ENCODE data around the gene TRIM33.
"Not testable (repeated sequence)": the region's sequence is repeated elsewhere in the genome, so short reads cannot be mapped to it uniquely, and the experiment has no call there.

Gene TRIM33

DNA sequence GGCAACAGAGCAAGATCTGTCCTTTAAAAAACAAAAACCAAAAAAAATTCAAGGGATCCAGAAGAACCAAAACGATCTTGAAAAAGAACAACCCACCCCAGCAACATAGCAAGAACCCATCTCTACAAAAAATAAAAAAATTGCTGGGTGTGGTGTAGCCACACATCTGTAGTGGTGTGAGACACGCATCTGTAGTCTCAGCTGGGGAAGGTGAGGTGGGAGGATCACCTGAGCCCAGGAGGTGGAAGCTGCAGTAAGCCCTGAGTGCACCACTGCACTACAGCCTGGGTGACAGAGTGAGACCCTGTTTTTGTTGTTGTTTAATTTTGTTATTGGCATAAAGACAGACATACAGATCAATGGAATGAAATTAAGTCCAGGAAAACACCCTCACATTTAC lies 22.3 kb downstream of the TRIM33 start:
- H3K4me3 ChIP-seq (ENCODE audit: low read length) = no peak overlapping the region
- TF ChIP-seq, protein P1, sequence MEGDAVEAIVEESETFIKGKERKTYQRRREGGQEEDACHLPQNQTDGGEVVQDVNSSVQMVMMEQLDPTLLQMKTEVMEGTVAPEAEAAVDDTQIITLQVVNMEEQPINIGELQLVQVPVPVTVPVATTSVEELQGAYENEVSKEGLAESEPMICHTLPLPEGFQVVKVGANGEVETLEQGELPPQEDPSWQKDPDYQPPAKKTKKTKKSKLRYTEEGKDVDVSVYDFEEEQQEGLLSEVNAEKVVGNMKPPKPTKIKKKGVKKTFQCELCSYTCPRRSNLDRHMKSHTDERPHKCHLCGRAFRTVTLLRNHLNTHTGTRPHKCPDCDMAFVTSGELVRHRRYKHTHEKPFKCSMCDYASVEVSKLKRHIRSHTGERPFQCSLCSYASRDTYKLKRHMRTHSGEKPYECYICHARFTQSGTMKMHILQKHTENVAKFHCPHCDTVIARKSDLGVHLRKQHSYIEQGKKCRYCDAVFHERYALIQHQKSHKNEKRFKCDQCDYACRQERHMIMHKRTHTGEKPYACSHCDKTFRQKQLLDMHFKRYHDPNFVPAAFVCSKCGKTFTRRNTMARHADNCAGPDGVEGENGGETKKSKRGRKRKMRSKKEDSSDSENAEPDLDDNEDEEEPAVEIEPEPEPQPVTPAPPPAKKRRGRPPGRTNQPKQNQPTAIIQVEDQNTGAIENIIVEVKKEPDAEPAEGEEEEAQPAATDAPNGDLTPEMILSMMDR (conservative IDR thresholded peaks at IDR 0.05; ENCODE audit: low read length) = no peak
- DNase-seq (ENCODE audit: low read depth) = no peak

DNA sequence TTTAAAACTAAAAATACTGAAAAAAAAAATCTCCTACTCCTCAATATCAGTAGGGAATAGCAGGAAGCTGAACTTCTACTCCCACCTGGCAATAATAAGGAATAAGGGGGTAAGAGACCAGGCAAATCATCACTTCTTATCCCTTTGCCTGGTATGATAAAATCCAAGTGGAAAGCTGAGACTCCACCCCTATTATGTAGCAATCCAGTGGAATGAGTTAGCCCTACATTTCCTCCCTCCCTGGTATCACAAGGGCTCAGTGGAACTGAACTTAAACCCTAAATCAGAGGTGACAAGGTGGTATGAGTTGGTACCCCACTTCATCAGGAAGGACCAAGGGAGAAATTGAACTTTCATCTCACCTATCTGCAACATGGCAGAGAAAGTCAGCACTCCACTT lies 25.7 kb downstream of the TRIM33 start:
- no peak for DNase-seq (ENCODE audit: low read depth)
- TF ChIP-seq, protein P1 (conservative IDR thresholded peaks at IDR 0.05; ENCODE audit: low read length) = no peak
- H3K4me3 ChIP-seq (ENCODE audit: low read length) = no peak overlapping the region

DNA sequence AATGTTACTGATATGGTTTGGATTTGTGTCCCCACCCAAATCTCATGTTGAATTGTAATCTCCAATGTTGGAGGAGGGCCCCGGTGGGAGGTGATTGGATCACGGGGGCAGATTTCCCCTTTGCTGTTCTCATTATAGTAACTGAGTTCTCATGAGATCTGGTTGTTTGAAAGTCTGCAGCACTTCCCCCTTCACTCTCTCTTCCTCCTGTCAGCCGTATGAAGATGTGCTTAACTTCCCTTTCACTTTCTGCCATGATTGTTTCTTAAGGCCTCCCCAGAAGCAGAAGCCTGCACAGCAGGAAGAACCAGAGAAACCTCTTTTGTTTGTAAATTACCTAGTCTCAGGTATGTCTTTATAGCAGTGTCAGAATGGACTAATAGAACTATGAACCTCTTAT lies 28.4 kb downstream of the TRIM33 start:
- TF ChIP-seq, protein P1 (conservative IDR thresholded peaks at IDR 0.05; ENCODE audit: low read length) = no peak
- no peak for DNase-seq (ENCODE audit: low read depth)
- H3K4me3 ChIP-seq (ENCODE audit: low read length) = no peak overlapping the region

DNA sequence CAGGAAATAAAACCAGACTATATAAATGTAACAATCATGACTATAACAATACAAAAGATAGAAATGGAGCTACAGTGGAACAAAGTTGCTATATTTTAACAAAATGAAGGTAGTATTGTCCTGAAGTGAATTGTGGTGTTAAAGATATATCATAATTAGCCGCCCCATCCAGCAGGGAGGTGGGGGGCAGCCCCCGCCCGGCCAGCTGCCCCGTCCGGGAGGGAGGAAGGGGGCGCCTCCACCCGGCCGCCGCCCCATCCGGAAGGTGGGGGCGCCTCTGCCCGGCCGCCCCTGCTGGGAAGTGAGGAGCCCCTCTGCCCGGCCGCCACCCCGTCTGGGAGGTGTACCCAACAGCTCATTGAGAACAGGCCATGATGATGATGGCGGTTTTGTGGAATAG lies 31.4 kb downstream of the TRIM33 start:
- H3K4me3 ChIP-seq (ENCODE audit: low read length); DNase-seq (ENCODE audit: low read depth): not testable (repeated sequence)

DNA sequence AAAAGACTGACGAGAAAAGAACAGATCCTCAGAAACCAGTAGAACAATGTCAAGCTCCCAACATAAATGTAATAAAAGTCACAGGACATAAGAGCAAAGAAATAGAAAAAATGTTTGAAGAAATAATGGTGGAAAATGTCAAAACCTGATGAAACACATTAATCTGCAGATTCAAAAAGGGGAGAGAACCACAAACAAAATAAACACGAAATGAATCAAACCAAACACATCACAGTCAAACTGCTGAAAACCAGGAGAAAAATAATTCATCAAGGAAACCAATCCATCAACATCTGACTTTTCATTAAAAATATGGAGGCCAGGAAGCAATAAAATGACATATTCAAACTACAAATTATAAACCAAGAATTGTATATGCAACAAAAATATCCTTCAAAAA lies 31.9 kb downstream of the TRIM33 start:
- DNase-seq (ENCODE audit: low read depth) = no peak
- H3K4me3 ChIP-seq (ENCODE audit: low read length) = no peak overlapping the region
- TF ChIP-seq, protein P1 (conservative IDR thresholded peaks at IDR 0.05; ENCODE audit: low read length) = no peak

DNA sequence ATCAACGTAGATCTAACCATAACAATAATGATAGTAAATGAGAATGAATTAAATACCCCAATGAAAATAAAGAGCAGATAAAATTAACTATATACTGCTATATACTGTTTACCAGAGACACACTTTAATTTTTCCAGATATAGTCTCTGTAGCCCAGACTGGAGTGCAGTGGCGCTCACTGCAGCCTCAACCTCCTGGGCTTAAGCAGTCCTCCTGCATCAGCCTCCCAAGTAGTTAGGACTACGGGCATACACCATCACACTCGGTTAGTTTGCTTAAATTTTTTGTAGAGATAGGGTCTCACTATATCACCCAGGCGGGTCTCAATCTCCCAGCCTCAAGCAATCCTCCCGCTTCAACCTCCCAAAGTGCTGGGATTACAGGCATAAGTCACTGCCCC lies 37.2 kb downstream of the TRIM33 start:
- TF ChIP-seq, protein P1 (conservative IDR thresholded peaks at IDR 0.05; ENCODE audit: low read length) = no peak
- DNase-seq (ENCODE audit: low read depth) = no peak
- H3K4me3 ChIP-seq (ENCODE audit: low read length) = no peak overlapping the region

DNA sequence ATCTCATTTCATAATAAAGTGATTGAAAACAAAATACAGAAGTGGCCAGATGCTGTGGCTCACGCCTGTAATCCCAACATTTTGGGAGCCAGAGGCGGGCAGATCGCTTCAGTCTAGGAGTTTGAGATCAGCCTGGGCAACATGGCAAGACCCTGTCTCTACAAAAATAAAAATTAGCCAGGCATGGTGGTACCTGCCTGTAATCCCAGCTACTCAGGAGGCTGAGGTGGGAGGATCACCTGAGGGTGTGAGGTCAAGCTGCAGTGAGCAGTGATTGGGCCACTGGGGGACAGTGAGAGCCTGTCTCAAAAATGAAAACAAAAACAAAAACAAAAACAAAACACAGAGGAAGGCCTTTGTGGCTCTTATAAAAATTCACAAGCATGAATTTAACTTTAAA lies 38.6 kb downstream of the TRIM33 start:
- no peak overlapping the region for H3K4me3 ChIP-seq (ENCODE audit: low read length)
- TF ChIP-seq, protein P1 (conservative IDR thresholded peaks at IDR 0.05; ENCODE audit: low read length) = no peak
- no peak for DNase-seq (ENCODE audit: low read depth)

DNA sequence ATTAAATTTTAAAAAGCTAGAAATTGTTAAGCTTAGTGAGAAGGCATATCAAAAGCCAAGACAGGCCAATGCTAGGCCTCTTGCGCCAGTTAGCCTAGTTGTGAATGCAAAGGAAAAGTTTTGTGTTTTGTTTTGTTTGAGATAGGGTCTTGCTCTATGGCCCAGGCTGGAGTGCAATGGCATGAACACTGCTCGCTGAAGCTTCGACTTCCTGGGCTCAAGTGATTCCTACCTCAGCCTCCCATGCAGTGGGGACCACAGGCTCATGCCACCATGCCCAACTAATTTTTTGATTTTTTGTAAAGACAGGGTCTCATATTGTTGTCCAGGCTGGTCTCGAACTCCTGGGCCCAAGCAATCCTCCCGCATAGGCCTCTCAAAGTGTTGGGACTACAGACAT lies 40.3 kb downstream of the TRIM33 start:
- TF ChIP-seq, protein P1 (conservative IDR thresholded peaks at IDR 0.05; ENCODE audit: low read length) = no peak
- no peak overlapping the region for H3K4me3 ChIP-seq (ENCODE audit: low read length)
- DNase-seq (ENCODE audit: low read depth) = no peak

All from AG10803 (cell line).